ENCODE results near the gene SETDB2.
"Not testable (repeated sequence)": the region's sequence is repeated elsewhere in the genome, so short reads cannot be mapped to it uniquely, and the experiment has no call there.

The SETDB2 gene

DNA sequence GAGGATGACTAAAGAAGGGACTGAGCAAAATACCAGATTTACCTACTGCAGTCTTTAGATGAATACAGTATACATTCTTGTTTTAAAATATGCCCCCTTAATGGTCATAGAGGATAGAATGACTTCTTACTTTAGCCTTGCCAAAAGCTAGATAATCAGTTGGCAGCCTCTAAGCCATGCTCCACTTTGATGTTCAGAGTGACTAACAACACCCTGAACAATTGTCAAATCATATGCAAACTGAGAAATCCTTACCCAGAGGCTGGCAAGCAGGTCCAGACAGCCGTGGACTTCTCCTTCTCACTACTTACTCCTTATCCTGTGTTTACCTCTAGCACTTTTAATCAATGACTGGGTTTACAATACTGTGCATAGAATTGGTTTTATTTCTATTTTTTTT lies 28.1 kb downstream of the SETDB2 start:
- DNase-seq: no peak

DNA sequence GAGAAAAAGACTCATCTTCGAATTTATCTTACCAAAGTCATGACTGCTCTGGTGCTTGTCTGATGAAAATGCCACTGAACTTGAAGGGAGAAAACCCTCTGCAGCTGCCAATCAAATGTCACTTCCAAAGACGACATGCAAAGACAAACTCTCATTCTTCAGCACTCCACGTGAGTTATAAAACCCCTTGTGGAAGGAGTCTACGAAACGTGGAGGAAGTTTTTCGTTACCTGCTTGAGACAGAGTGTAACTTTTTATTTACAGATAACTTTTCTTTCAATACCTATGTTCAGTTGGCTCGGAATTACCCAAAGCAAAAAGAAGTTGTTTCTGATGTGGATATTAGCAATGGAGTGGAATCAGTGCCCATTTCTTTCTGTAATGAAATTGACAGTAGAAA lies 32.5 kb downstream of the SETDB2 start:
- DNase-seq: no peak

DNA sequence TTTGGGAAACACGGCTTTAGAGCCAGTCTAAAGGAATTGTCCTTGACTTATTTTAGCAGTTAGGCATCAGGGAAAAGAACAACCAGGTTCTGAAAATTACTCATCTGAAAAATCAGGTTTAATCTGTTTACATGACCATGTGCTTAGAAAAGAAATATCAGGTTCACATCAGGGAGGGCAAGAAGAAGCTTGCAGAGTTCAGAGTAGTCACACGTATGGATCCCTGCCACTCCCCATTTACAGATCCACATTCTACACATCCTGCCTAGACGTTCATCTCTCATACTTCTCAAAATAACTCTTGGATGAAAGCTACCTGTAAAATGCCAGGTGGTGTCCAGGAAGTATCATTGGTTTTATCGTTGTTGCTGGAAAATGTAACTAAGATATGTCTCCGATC lies 37.7 kb downstream of the SETDB2 start:
- DNase-seq: no peak

DNA sequence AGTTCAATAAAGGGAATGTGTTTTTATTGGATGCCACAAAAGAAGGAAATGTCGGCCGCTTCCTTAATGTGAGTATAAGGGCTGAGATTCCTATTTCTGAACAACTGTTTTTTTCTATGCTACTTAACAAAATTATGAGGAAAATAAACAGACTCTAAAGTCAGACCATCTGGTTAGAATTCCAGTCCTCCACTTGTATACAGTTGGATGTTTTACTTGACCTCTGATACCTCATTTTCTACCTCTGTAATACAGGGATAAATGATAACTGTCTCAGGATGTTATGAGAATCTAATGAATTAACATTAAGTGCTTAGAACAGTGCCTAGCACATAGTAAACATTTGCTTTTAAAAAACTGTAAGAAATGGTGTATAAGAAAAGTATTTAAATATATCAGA lies 44.5 kb downstream of the SETDB2 start:
- DNase-seq: no peak

DNA sequence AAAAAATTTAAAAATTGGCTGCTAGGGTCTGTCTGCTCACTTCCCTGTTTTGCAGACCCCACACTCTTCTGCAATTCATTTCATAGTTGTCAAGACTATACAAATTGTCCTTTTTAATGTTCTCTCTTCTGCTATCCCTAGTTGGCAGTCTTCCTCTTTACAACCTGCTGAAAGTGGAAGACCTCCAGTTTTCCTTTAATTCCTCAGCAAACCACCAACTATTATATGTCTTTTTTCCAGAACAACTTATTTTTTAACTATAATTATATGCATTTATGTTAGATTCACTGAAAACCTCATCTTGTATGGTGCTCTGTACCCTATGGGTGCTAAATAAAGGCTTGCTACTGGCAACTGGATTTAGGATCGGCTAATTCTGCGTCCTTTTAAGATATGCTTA lies 50.6 kb downstream of the SETDB2 start:
- DNase-seq: no peak

DNA sequence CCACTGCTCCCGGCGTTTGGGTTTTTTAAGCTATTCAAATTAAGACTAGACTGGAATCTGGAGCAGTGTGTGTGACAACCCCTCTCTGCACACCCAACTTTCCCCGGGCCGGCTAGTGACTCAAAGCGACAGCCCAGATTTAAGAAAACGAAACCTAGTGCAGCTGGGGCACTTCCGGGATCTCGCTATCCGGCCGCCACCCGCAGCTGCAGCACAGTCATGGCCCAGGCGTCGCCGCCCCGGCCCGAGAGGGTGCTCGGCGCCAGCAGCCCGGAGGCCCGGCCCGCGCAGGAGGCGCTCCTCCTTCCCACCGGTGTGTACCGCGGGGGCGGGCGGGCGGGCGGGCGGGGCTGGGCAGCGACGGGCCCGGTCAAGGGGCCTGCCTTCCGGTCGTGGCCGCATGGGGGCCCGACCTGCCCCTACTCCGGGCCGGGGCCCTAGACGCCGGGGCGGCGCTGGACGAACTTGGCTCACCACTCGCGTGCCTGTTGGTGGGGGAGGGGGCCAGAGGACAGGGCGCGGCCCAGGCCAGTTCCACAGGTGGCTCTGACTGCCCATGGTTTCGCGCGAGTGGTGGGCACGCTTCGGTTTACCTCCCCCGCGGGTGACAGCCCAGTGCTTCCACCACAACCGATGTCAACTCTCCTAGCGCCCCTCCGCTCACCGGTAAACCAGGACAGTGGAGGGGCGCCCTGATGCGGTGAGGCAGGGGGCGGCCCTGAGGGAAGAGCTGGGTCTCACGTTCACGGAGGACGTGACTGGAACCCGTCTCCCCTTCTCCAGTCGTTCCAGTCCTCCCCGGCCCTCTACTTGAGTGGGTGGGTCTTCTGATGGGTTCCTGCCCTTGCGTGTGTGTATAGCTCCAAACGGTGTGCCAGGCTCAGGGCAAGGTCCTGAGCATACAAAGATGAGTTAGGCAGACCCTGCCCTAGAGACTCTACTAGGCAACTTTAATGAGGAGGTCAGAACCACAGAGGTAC lies 52.0 kb downstream of the SETDB2 start, which contains the start of gene PHF11:
Gene PHF11, plus strand, starts transcription at position 171 of the 980 bp plus-strand sequence. Its CDS starts 49 bp downstream, at position 220.
- no peak for DNase-seq

DNA sequence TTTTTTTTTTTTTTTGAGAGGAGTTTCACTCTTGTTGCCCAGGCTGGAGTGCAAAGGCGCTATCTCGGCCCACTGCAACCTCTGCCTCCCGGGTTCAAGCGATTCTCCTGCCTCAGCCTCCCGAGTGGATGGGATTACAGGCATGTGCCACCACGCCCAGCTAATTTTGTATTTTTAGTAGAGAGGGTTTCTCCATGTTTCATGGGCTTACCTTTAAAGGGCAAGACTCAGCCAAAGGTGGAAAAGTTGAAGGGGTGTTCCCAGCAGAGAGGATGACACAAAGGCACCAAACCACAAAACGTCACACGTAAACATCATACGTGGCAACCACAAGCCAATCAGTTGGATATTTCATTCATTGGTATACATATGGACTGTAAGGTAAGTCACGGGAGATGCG lies 52.8 kb downstream of the SETDB2 start:
- DNase-seq: not testable (repeated sequence)

DNA sequence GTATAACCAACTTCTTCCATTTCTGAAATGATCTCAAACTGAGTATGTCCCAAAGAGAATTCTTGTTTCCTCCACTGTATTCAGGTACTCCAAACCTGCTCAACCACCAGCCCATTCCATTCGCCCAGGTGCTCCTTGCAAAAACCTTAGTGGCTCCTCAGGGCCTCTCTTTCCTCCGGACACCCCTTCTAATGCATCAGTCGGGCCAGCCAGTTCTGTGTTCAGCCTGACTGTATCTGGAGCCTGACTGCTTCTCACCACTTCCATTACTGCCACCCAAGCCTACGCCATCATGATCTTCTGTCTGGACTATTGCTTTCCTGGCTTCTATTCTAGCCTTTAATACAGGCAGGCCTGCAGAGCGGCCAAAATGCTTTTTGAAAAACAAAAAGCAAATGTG lies 53.2 kb downstream of the SETDB2 start:
- no peak for DNase-seq

DNA sequence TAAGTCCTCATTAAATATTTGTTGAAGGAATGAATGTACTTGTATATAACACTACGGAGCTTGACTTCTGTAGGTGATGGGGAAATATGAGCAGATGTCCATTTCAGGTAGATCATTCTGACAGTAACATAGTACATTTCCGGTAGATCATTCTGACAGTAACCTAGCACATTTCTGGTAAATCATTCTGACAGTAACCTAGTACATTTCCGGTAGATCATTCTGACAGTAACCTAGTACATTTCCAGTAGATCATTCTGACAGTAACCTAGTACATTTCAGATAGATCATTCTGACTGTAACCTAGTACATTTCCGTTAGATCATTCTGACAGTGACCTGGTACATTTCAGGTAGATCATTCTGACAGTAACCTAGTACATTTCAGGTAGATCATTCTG lies 54.1 kb downstream of the SETDB2 start:
- DNase-seq: no peak

DNA sequence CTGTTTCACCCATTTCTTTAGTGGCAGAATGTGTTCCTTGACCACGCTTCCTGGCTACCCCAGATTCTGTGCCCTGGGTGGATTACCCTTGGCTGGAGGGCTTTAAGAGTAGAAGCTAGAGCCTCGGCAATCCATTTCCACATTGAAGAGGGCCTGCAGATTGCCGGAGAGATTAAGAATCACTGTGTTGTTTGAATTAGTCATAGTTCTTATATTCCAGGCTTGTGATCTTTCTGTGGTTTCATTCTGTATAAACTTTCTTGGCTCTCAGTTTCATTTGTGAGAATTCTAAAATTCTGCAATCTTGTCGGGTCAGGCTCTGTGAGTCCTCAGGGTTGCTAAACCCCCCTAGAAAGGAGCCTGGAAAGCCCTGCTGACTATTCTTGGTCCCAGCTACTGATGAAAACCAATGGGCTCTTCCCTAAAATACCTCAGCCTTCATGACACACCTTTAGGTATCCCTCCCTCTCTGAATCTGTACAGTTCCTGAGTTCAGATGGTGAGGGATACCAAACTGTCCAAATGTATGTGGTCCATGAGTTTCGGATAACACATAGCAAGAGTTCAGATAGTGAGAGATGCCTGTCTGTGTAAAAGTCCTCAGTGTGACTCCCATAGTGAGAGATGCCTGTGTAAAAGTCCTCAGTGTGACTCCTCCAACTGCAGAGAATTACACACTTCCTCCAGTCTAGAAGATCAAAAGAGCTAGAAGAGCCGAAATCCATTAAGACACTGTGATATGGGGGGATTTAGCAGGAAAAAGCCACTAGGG lies 56.0 kb downstream of the SETDB2 start:
- DNase-seq: no peak

DNA sequence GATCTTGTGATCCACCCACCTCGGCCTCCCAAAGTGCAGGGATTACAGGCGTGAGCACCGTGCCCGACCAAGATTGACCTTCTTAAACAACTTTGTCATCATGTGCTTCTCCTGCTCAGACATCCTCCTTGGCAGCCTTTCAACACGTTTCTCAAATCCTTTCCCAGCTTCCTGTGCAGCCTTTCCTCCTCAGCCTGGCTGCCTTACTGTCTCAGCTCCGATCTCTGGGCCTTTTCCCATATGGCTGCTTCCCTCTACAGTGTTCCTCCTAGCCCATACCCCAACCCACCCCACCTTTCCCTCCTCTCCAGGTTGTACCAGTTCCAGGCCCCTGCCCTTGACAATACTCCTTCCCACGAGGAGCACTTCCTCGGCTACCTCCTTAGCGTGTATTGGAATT lies 58.9 kb downstream of the SETDB2 start:
- no peak for DNase-seq

DNA sequence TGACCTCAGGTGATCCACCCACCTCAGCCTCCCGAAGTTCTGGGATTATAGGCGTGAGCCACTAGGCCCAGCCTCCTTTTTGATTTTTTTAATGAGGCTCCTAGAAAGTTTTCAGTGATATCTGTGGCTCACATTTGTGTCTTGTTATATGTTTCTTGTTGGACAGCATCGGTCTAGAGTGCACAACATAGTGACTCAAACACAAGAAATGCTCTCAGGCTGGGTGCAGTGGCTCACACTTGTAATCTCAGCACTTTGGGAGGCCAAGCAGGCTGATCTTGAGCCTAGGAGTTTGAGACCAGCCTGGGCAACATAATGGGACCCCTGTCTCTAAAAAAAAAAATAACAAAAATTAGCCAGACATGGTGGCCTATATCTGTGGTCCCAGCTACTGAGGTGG lies 59.9 kb downstream of the SETDB2 start:
- no peak for DNase-seq

DNA sequence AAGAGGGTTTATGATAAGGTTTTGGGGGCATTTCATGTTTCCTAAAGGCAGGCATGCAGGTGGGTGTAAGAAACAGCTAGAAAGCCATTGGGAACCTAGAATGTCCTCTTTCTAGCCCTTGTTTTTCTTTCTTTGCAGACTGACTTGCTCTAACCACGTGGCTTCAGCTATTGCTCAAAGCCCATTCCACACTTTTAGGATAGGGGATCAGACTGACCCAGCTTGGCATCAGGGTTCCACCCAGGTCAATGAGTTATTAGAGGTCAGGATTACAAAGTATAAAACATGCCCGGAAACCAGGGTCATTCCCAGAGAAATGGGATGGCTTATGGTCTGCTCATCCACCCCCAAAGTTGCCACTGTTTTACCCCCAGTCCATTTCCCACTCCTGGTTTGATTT lies 68.5 kb downstream of the SETDB2 start:
- DNase-seq: no peak

DNA sequence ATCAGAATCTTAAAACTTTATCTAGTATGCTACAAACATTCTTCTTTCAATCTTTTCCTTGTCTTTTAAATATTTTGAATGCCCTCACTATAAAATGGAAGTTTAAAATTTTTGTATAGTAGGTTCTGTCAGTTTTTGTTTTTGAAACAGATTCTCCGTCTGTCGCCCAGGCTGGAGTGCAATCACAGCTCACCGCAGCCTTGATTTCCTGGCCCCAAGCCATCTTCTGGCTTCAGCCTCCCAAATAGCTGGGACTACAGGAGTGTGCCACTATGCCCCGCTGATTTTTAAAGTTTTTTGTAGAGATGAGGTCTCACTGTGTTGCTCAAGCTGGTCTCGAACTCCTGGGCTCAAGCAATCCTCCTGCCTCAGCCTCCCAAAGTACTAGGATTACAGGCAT lies 72.4 kb downstream of the SETDB2 start:
- DNase-seq: no peak

DNA sequence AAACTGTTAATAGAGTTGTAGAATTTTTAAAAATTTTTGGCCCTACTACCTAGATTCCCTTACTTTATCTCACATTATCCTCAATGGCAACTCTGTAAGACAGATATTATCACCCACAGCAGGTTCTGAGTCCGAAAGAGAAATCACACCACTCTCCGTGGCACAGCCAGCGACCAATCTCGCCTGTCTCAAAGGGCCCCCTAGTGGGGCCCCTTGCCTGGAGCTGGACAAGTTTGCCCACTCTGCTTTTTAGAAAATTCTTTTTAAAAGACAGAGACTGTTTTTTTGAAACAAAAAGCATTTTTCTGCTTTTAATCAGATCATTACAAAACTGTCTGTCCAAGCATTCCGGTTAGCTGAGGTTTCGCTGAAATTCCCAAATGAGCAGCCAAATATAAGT lies 73.4 kb downstream of the SETDB2 start:
- no peak for DNase-seq

DNA sequence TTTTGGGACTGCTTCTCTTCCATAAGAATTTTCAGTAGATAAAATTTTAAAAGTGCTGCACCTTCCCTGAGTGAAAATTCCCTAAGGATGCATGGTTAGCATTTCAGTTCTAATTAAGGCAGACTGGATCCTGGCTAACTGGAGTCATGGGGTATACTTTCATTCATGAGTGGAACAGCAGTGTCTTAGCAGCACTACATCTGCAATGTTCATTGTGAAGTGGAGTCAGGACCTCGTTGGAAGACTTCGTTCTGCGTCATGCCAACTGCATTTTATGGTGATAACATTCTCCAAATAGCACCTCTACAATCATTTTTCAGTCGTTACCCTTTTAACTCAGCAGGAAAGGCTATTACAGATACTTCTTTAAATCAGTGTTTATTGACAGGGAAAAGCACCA lies 77.2 kb downstream of the SETDB2 start:
- no peak for DNase-seq

DNA sequence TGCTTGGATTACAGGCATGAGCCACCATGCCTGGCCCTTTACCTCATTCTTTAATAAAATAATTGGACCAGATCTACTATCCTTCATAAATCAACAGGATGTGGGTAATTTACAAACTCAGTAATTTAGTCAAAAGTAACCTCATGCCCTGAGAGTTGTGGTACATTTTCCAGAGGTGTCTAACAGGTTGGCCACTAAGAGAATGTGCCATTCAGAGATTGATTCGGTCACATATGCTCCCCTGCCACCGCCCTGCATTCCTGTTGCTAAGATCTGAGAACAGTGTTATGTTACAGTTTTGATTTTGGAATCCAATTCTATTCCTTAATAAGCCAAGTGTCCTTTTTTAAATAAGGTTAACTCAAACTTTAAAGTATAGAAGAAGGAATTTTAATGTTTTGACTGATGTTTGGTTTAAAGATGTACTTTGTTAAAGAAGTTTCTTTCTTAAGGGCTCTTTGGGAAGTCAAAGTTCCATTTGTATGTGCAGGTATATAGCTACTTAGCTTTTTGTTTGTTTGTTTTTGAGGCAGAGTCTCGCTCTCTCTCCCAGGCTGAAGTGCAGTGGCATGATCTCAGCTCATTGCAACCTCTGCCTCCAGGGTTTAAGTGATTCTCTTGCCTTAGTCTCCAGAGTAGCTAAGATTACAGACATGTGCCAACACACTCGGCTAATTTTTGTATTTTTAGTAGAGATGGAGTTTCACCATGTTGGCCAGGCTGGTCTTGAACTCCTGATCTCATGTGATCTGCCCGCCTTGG lies 80.8 kb downstream of the SETDB2 start:
- DNase-seq: no peak

DNA sequence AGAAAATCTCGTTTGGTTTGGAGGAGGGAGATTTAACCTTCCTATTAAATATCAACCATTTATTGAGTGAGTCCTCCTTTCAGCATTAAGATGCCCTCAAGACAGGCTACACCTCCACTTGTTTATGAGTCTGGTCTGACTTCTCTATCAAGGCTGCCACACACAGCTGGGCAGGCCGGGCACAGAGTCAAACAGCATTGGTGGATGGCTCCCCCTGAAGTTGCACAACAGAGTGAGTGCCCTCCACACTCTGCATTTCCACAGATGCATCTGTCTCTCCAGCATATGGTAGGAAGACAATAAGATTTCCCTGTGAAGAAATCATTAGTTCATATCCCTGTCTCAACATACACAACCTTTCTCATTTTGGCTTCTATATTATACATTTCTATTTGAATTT lies 83.0 kb downstream of the SETDB2 start:
- DNase-seq: no peak

DNA sequence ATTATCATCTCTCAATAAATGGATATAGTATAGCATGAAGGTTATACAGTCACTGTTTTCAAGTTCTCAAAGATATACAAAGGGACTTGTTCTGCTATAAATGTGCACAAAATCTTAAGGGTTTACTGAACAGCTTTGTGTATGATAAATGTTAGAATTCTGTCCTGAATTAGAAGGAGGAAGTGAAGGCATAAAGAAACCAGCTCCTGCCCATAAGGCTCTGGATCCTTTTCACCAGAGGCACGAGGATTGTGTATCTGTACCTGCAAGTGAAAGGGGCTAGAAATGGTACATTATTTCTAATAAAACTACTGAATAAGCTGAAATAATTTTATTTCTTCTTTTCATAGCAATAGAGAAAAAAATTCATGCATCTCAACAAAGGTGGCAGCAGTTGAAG lies 84.1 kb downstream of the SETDB2 start:
- no peak for DNase-seq

DNA sequence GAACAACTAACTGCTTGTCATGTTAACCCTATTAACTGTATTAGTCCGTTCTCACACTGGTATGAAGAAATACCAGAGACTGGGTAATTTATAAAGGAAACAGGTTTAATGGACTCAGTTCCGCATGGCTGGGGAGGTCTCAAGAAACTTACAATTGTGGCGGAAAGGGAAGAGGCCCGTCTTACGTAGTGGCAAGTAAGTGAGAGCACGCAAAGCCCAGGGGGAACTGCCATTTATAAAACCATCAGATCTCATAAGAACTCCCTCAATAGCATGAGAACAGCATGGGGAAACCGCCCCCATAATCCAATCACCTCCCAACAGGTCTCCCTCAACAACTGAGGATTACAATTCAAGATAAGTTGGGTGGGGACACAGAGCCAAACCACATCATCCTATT lies 86.4 kb downstream of the SETDB2 start:
- DNase-seq: no peak

DNA sequence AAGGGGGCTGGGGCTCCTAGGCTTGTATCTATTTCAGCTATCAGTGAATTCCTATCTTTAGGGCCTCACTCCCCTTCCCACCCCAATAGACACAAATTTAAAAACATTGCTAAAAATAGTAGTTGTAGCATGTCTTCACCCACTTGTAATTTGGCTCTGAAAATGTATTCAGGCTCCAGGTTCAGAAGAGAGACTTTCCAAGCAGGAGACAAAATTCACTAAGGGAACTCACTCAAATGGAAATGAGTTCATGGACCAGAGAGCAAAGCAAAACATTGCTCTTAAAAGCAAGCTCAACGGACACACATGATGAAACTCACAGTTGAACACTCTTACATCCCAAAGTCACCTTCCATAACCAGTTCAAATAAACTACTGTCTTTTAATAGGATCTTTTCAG lies 88.5 kb downstream of the SETDB2 start:
- no peak for DNase-seq

DNA sequence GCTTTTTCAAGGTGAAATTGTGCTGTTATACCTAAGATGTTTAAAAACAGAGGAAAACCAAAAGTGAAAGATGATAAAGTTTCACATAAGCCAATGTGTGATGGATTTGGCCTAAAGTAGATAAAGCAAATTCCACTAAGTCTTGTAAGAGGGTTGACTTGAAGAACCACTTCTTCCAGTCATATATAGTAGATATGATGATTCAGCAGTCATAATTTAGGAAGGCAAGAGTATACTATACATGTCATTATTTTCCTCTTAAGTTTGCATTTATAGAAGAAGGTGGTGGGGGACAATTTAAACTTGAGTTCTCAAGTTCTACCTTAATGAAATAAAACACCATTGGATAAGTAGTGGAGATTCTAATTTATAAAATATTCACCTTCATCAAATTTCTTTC lies 88.9 kb downstream of the SETDB2 start:
- no peak for DNase-seq

DNA sequence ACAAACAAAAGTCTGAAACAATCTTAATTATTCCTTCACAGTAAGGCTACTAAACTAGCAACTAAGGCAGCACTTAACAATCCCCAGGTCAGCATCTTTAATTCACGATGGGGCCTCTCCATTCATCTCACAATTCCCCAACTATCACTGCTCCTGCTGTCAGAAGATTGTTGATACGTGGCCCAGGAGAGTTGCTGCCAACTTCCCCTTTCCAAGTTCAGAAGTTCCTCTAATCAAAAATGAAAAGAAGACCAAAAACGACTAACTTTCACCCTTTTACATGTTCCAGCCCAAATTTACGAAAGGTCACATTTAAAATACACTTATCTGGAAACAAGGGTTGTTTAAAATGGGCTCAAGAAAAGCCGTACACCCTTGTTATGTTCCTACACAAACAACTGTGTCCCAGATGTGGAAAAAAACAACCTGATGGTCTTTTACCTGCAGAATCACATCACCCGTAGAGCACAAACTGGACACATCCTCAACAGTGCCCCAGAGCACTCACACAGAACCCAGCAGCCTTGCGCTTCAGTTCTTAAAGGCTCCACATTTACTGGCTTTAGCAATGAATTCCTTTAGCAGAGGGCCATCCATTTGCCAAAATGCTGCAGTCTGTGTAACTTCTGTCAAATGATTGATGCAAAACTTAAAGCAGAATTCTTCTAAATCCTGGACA lies 89.7 kb downstream of the SETDB2 start:
- no peak for DNase-seq
